HepG2 (cell line): Measurements from ENCODE around the gene DDTL. TPM values are rescaled to one million over a fixed set of nuclear protein-coding genes. Genes with fewer than 3 reads are reported as not detected.

ENCODE experiments used
- CHD2 ChIP-seq: IDR thresholded peaks from 2 replicates; pipeline ENCODE4 v1.6.1; 2011; ENCODE audit warnings: low read depth, low read length, improper control_type of control experiment
- DRAP1 ChIP-seq: IDR thresholded peaks from 2 replicates; pipeline ENCODE4 v1.6.1; 2016; ENCODE audit warnings: missing genetic modification reagents, missing compliant biosample characterization
- EEA1 ChIP-seq: sonication (generic); formaldehyde crosslinking; IDR thresholded peaks from 2 replicates; pipeline ENCODE4 v1.5.1; 2020; ENCODE audit warnings: mild to moderate bottlenecking, missing genetic modification reagents, borderline replicate concordance
- FOXP1 ChIP-seq, 2 experiments: fragments of 450-650 bp in 1 of 2; IDR thresholded peaks; 2 replicates each; pipeline ENCODE4 v1.6.1; 2017 to 2018; ENCODE audit warnings: antibody characterized with exemption in 1 of 2
- HES4 ChIP-seq: sonication (generic); formaldehyde crosslinking; IDR thresholded peaks from 2 replicates; pipeline ENCODE4 v1.9.0; 2021; ENCODE audit warnings: mild to moderate bottlenecking, missing genetic modification reagents, borderline replicate concordance
- HMG20B ChIP-seq: conservative IDR thresholded peaks from 2 replicates; pipeline ENCODE4 v1.6.1; 2016; ENCODE audit warnings: missing genetic modification reagents, missing compliant biosample characterization
- JUN ChIP-seq: sonication (generic); formaldehyde crosslinking; IDR thresholded peaks from 2 replicates; pipeline ENCODE4 v1.4.0; 2020; ENCODE audit warnings: mild to moderate bottlenecking, missing genetic modification reagents
- MED13 ChIP-seq: sonication (generic); formaldehyde crosslinking; IDR thresholded peaks from 2 replicates; pipeline ENCODE4 v1.5.0; 2020; ENCODE audit warnings: missing genetic modification reagents
- NFAT5 ChIP-seq: sonication (generic); formaldehyde crosslinking; IDR thresholded peaks from 2 replicates; pipeline ENCODE4 v1.4.0; 2020; ENCODE audit warnings: missing genetic modification reagents
- NFIC ChIP-seq: IDR thresholded peaks from 2 replicates; pipeline ENCODE4 v1.6.1; 2012; ENCODE audit warnings: mild to moderate bottlenecking, low read length, inconsistent platforms
- NRL ChIP-seq: sonication (generic); formaldehyde crosslinking; IDR thresholded peaks from 2 replicates; pipeline ENCODE4 v1.5.0; 2020; ENCODE audit warnings: missing genetic modification reagents, mild to moderate bottlenecking, moderate library complexity, borderline replicate concordance
- PBX2 ChIP-seq: IDR thresholded peaks from 2 replicates; pipeline ENCODE4 v1.6.1; 2016; ENCODE audit warnings: control low read depth
- PRPF4 ChIP-seq: fragments of 200-400 bp; formaldehyde crosslinking; IDR thresholded peaks from 2 replicates; pipeline ENCODE4 v1.6.1; 2016; ENCODE audit warnings: low read length, low read depth; ENCODE audit not compliant: poor library complexity, severe bottlenecking
- YEATS4 ChIP-seq: sonication (generic); formaldehyde crosslinking; IDR thresholded peaks from 2 replicates; pipeline ENCODE4 v1.4.0; 2020; ENCODE audit warnings: missing genetic modification reagents, borderline replicate concordance
- ZBTB14 ChIP-seq: sonication (generic); formaldehyde crosslinking; IDR thresholded peaks from 2 replicates; pipeline ENCODE4 v1.4.0; 2020; ENCODE audit warnings: missing genetic modification reagents
- ZFP36L2 ChIP-seq: sonication (generic); formaldehyde crosslinking; IDR thresholded peaks from 2 replicates; pipeline ENCODE4 v1.4.0; 2020; ENCODE audit warnings: missing genetic modification reagents
- ZMAT5 ChIP-seq: sonication (generic); formaldehyde crosslinking; IDR thresholded peaks from 2 replicates; pipeline ENCODE4 v1.5.0; 2020; ENCODE audit warnings: mild to moderate bottlenecking, low read depth, missing genetic modification reagents, borderline replicate concordance
- ZNF441 ChIP-seq: sonication (generic); formaldehyde crosslinking; IDR thresholded peaks from 2 replicates; pipeline ENCODE4 v1.7.0; 2021; ENCODE audit warnings: missing genetic modification reagents, borderline replicate concordance
- ZNF567 ChIP-seq: sonication (generic); formaldehyde crosslinking; IDR thresholded peaks from 2 replicates; pipeline ENCODE4 v1.8.1; 2023; ENCODE audit warnings: mild to moderate bottlenecking, missing genetic modification reagents, borderline replicate concordance
- polyA plus RNA-seq, 8 experiments: library from polyadenylated mRNA; depleted of rRNA in 3 of 8; stranded (reverse) in 7 of 8; unstranded in 1 of 8; fragments of >200 nt; fragmentation: Illumina TruSeq in 4 of 8; extraction: Trizol in 4 of 8; gene quantifications; 2 replicates each; pipeline versions ENCODE4 v1.2.1 to v1.2.3, GENCODE V29; 2011 to 2016; ENCODE audit warnings: low read depth in 4 of 8, missing spikeins in 1 of 8, mixed read lengths in 1 of 8; ENCODE audit not compliant: insufficient read depth in 1 of 8
- total RNA-seq, 5 experiments: library from RNA; depleted of rRNA; stranded (reverse); fragments of >200 nt; fragmentation: Illumina TruSeq; extraction: Trizol; gene quantifications; 2 replicates each; pipeline ENCODE4 v1.2.3, GENCODE V29; 2016; ENCODE audit warnings: low read depth in 1 of 5
- TF ChIP-seq, protein P1 (sequence below): sonication (generic); formaldehyde crosslinking; IDR thresholded peaks from 2 replicates; pipeline ENCODE4 v1.4.0; 2020; ENCODE audit warnings: mild to moderate bottlenecking, missing genetic modification reagents
- TF ChIP-seq, protein P2 (sequence below): fragments of 450-650 bp; IDR thresholded peaks from 2 replicates; pipeline ENCODE4 v1.6.1; 2016

Gene DDTL
- total and polyA plus RNA-seq, 2 of the 13 experiments (the other 11 are each of a cell fraction or from before 2014, with no cell fraction given) = 0.31 TPM; not detected in 1

- TF ChIP-seq NFAT5 (CRISPR knock-in tag) (no peak), MED13 (CRISPR knock-in tag) (no peak), HES4 (no peak), NFIC (no peak), ZNF441 (CRISPR knock-in tag) (no peak), JUN (CRISPR knock-in tag) (no peak), FOXP1 (IDR thresholded peaks at IDR 0.05) (no peak), FOXP1 (CRISPR knock-in tag; IDR thresholded peaks at IDR 0.05) (no peak), ZFP36L2 (CRISPR knock-in tag) (no peak), NRL (CRISPR knock-in tag) (0 out of 2 replicates have a peak, but pooled peaks have one; percentile 62), ZNF567 (CRISPR knock-in tag) (no peak), CHD2 (no peak), DRAP1 (no peak), PRPF4 (no peak), ZBTB14 (CRISPR knock-in tag) (no peak), ZMAT5 (no peak), EEA1 (no peak), HMG20B (CRISPR knock-in tag) (no peak), PBX2 (CRISPR knock-in tag) (no peak), YEATS4 (CRISPR knock-in tag) (no peak)
- TF ChIP-seq, protein P1, sequence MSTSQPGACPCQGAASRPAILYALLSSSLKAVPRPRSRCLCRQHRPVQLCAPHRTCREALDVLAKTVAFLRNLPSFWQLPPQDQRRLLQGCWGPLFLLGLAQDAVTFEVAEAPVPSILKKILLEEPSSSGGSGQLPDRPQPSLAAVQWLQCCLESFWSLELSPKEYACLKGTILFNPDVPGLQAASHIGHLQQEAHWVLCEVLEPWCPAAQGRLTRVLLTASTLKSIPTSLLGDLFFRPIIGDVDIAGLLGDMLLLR (CRISPR knock-in tag) = no peak
- TF ChIP-seq, protein P2, sequence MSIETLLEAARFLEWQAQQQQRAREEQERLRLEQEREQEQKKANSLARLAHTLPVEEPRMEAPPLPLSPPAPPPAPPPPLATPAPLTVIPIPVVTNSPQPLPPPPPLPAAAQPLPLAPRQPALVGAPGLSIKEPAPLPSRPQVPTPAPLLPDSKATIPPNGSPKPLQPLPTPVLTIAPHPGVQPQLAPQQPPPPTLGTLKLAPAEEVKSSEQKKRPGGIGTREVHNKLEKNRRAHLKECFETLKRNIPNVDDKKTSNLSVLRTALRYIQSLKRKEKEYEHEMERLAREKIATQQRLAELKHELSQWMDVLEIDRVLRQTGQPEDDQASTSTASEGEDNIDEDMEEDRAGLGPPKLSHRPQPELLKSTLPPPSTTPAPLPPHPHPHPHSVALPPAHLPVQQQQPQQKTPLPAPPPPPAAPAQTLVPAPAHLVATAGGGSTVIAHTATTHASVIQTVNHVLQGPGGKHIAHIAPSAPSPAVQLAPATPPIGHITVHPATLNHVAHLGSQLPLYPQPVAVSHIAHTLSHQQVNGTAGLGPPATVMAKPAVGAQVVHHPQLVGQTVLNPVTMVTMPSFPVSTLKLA = no peak
These were observed 41.3 kb downstream of the DDTL start (continued) for GRCh38 chr22:24008022-24008283.
